Activated T-cell treated with anti-CD3 and anti-CD28 coated beads, Interleukin-2, amount 50 U/mL, for 48 hours (primary cell): ENCODE measurements around the gene PRAMEF1.
"Not testable (repeated sequence)": the region's sequence is repeated elsewhere in the genome, so short reads cannot be mapped to it uniquely, and the experiment has no call there.

Source experiments
- DNase-seq, 2 experiments: peaks; one replicate each; pipeline ENCODE4 v3.0.0-alpha.2; 2020

PRAMEF1 gene, protein sequence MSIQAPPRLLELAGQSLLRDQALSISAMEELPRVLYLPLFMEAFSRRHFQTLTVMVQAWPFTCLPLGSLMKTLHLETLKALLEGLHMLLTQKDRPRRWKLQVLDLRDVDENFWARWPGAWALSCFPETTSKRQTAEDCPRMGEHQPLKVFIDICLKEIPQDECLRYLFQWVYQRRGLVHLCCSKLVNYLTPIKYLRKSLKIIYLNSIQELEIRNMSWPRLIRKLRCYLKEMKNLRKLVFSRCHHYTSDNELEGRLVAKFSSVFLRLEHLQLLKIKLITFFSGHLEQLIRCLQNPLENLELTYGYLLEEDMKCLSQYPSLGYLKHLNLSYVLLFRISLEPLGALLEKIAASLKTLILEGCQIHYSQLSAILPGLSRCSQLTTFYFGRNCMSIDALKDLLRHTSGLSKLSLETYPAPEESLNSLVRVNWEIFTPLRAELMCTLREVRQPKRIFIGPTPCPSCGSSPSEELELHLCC

DNA sequence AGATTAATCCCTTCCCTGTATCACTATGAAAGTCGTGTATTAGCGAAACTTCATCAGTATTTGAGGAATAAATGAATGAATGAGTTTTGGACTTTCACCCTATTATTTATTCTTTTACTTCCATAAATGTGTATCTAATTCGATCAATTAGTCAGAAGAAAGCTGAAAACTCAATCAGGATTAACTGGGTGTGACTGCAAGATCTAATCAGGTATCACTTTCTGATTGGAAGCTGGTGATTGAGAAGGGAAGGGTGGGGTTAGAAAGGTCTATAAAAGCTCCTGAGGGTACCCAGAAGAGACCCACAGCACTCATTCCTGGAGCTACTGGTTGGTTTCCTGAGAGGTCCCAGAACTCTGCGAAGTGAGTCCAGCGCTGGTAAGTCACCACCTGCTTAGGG is at the start of gene PRAMEF1:
Gene PRAMEF1, plus strand, starts transcription at position 301 of the 400 bp plus-strand sequence. CDS start 1,831 bp downstream, outside the sequence.
- DNase-seq, result not testable (repeated sequence)

DNA sequence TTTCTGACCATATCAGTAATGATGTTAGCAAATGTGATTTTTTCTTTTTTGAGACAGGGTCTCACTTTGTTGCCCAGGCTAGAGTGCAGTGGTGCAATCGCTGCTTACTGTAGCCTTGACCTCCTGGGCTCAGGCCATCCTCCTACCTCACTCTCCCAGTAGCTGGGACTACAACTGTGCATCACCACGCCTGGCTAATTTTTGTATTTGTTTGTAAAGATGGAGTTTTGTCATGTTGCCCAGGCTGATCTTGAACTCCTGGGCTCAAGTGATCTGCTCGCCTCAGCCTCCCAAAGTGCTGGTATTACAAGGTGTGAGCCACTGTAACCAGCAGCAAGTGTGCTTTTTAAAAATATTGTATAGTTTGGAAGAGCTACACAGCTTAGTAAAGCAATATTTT is 49.3 kb upstream of the PRAMEF1 start:
- DNase-seq, result no peak

DNA sequence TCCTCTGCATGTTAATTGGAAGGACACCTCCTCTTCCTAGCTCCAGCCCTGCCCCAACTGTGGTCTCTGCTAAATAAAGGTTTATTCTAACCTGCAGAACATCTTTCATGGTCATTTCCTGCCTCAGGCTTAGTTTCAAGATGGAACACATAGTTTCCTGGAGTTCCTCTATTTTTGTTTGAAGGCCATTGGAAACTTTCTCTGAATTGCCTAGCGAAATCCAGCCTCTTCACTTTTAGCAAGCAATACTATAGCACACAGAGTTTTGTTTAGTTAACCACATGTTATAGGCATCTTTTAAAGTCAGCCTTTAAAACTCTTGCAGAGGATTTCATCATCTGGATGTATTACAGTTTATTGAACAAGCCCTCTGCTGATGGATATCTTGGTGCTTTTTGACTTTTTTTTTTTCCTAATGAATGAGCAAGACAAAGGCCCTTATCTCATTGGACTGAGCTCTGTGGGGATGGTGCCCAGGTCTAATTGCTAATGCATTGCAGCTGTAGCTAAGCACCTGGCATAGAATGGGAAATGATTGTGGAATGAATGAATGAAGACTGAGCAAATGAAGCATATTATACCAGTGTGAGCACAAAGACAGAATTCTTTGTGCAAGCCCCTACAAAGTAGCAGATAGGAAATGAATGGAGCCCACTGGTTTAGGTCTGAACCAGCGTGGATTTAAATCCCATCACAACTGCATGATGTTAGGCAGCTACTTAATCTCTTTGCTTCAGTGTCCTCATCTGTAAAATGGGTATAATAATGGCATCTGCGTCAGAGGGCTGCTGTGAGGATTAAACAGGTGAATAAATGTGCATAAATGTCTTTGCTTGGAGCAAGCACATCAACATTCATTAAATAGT is 45.8 kb upstream of the PRAMEF1 start:
- no peak for DNase-seq

DNA sequence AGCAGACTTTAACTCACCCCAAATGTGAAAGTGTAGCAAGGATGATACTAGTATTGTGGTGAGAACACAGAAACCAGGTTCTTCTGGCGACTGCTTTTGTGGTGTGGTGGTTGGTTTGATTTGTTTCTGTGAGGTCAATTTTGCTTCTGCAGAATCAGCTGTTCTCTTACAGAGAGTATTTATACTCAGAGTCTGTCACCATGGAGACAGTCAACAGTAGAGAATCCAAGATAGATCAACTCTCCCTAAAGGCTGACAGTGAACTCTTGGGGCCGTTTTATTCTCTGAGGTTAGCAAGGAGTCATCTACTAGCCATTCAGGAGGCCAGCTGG is 45.2 kb upstream of the PRAMEF1 start, which contains the start of gene CFAP107:
Gene CFAP107, plus strand, starts transcription at position 209 of the 332 bp plus-strand sequence. CDS start 231 bp downstream, outside the sequence.
- DNase-seq, result no peak

DNA sequence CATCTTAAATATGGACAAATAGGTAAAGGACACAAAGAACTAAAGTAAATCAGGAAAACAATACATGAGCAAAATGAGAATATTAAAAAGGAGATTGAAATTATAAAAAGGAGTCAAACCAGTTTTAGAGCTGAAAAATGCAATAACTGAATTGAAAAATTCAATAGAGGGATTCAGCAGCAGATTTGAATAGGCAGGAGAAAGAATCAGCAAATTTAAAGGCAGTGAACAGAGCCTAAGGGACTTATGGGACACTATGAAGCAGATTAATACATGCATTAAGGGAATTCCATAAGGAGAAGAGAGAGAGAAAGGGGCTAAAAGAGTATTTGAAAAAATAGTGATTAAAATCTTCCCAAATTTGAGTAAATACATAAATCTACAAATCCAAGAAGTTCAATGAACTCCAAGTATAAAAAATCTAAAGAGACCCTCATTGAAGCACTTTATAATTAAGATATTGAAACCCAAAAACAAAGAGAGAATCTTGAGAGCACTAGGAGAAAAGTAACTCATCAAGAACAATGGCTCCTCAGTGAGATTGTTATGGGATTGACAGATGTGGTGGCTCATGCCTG is 42.3 kb upstream of the PRAMEF1 start:
- DNase-seq, result no peak

DNA sequence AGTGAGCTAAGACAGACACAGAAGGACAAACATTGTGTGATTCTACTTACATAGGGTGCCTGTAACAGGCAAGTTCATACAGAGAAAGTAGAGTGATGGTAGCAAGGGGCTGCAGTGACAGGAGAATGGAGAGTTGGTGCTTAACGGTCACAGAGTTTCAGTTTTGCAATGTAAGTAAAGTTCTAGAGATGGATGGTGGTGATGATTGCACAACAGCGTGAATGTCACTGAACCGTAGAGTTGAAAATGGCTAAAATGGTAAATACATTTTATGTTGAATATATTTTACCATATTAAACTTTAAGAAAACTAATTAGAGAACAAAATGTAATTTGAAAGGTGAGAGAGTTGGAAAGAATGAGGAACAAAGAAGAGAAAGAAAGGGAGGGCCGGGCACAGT is 36.5 kb upstream of the PRAMEF1 start:
- DNase-seq, result no peak

DNA sequence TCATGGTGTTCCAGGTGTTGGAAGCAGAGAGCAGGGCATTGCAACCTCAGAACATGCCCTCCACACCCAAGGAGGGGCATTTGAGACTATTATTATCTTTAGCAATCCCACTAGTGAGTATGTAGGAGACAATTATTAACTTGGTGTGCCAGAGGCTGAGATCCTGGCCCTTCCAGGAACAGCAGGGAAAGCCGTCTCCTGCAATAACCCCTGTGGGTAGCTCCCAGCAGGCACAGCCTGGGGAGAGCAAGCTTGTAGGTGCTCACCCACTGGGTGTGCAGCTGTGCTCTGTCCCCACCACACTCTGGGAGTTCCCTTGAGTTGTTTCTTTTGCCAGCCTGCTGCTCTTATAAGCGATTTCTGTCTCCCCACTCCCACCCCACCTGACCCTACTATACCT is 34.9 kb upstream of the PRAMEF1 start:
- DNase-seq, result no peak

DNA sequence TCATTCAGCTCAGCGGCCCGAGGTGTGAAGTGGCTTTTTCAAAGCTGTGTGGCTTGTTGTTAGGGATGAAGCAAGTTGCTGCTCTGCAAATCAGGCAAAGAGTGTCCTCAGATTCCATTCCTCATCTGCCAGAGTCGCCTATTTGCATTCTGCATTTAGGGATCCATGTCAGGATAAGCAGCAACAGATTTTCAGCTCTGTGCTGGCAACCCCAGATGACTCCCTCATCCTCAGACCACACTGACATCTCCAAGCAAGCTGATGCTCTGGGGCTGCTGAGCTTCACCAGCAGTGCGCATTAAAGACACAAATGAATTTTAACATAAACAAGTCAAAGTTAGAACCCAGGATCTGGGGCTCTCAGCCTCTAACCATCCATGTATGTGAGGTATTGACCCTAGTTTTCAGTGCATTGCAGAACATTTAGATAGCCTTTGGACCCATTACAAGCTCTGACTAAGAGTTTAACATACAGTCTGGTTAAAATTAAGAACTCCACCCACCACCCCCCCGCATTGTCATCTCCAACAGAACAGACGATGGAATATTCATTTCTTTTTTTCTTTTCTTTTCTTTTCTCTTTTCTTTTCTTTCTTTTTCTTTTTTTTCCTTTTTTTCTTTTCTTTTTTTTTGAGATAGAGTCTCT is 34.3 kb upstream of the PRAMEF1 start:
- DNase-seq, result no peak

DNA sequence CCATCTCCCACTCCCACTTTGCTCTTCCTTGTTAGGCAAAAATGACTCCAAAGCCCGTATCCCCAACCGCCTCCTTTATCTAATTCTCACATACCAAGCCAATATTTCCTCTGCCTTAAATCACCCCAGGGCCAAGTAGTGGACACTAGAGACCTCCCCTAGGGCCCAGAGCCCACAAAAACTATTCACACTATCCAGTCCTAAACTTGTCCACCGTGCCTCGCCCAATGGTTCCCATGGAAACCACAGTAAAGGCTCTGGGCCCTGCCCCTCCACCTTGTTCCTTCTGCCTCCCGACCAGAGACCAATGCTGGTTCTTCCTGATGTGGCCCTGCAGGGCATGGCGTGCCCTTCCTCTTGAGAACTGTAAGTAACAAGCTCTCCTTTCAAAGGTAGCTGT is 33.4 kb upstream of the PRAMEF1 start:
- no peak for DNase-seq

DNA sequence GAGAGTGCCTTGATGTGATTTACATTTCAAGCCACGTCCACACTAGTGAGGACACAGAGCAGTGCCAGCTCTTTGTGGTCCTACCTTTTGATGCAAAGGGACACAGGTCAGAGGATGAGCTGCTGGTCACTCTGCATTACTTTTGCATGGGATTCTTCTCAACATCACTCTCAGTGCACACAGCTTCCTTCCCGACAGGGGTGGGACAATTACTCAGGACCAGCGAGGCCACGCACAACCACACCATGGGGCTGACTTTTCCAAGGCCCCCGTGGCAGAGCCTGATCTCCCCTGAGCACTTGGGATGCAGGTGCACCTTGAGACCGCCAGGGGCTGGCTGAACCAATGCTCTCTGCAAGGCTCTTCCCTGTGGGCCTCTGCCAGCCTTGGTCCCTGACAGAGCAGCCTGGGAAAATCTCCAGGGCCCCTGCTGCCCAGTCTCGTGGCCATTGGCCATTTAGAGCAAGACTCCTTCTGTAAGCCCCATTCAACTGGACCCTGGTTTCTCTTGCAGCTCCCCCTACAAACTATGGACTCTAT is 30.9 kb upstream of the PRAMEF1 start:
- no peak for DNase-seq

DNA sequence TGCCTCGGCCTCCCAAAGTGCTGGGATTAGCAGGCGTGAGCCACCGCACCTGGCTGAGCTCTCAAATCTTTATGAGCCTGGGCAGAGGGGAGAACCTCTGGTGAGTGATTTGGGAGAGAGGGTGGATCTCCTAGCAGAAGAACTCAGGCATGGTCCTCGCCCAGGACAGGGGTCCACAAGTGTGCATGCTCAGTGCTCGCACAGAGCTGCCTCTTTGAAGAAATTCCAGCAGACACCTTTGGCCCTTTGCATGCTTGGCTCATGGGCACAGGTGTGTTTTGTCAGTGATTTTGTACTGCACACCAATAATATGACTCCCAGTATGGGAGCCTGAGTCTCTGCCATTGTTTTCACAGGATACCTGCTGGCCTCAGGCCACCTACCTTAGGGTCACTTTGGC is 29.4 kb upstream of the PRAMEF1 start:
- DNase-seq, result no peak

DNA sequence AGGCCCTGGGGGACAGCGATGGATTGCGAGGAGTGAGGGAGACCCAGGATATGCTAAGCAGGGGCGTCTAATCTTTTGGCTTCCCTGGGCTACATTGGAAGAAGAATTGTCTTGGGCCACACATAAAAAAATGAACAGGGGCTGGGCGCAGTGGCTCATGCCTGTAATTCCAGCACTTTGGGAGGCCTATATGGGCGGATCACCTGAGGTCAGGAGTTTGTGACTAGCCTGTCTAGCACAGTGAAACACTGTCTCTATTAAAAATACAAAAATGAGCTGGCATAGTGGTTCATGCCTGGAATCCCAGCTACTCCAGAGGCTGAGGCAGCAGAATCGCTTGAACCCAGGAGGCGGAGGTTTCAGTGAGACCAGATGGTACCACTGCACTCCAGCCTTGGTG is 28.4 kb upstream of the PRAMEF1 start:
- DNase-seq, result no peak

DNA sequence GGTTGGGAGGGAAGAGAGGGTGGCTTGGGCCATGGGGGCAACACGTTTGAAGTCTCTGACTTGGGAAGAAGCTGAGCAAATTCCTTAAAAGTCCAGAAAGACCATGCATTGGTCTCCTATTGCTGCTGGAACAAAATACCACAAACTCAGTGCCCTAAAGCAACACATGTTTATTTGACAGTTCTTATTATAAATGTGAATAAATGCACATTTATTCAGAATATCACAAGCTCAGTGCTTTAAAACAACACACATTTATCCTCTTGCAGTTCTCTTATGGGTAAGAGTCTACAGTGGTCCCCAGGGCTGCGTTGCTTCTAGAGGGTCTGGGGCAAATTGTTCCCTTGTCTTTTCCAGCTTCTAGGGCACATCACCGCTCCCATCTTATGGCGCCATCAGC is 27.7 kb upstream of the PRAMEF1 start:
- no peak for DNase-seq

DNA sequence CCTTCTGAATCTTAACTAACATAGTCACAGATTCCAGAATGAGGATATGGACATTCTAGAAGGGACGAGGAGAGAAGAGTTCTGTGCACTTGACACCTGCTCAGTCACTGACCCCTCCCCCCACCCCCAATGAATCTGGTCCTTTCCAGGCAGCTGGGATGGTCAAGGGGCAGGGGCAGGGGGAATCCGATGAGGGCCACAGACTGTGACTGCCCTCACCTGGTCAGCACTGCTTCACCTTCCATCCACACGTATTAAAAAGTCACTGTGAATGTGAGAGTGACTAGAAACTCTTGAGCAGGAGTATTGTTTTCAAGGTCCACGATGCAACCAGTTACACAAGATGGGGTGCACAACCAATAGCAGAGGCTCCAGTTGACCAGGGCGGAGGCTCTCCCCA is 27.2 kb upstream of the PRAMEF1 start:
- DNase-seq, result no peak

DNA sequence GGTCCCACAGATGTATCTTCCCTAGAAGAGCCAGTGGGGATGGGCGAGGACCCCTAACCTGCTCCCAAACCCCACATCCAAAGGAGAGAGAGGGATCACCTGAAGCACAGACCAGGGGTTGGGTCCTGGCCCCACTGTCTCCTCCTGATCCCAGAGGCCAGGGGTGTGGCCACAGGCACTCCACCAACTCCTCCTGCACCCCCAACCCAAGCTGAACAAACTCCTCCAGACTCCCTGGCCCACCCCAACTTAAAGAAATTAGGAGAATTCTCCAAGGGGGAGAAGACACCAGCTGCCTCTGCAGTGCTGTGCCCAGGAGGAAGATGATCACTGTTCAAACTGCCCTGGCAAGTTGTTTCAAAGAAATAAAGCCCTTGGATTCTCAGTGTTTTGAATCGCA is 22.2 kb upstream of the PRAMEF1 start:
- DNase-seq, result no peak

DNA sequence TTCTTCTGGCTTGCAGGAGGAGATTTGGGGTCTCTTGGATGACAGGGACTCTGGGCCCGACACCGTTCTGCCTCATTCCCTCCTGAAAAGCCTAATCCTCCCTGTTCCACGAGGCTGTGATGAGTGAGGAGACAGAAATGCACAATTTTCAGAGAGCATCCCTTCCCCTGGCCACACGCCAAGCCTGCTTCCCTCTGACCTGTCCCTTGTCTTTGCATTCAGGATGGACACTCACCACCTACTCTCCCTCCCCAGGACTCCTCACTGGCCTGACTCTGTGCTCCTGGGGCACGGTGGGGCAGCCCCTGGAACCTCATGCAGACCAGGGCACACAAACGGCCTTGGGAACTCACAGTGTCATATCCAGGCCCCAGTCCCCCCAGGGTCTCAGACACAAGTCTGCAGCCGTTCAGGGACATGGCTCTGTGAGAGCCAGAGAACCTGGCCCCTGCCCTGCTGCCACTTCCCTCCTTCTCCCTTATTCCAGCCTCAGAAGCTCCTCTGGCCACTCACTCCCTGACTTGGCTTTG is 21.2 kb upstream of the PRAMEF1 start:
- DNase-seq, result no peak

DNA sequence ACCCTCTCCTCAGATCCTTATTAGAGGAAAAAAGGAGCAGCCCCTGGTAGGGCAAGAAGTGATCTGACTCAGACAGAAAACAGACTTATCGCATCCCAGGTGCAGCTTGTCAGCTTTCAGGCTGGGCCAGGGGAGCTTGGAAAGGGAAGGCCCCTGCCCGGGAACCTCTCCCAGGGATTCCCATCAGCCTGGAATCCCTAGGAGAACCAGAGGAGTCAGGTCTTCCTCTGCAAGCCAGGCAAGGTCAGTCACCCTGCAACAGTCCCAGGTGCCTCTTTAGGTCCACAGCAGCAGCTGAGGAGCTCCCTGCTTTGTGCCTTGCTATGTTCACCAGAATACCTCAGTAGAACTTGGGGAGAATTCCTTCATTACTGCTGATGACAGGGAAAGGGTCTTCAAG is 20.6 kb upstream of the PRAMEF1 start:
- DNase-seq, result no peak

DNA sequence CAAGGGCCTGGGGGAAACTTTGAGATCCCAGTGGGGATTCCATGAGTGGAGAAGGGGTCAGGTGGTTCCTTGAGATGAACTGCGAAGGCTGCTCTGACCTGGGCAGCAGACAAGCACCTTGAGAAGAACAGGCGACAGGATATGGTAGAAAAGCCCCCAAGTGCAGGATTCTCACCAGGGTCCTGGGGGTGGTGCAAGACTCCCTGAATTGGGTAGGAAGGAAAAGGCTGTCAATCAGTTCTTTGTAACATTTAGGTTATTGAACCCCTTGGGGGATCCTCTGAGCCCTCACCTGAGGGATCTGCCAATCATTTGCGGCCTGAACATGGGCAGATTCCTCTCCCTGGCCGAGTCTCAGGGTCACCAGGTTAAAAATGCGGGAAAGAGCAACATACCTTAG is 20.0 kb upstream of the PRAMEF1 start:
- DNase-seq, result no peak

DNA sequence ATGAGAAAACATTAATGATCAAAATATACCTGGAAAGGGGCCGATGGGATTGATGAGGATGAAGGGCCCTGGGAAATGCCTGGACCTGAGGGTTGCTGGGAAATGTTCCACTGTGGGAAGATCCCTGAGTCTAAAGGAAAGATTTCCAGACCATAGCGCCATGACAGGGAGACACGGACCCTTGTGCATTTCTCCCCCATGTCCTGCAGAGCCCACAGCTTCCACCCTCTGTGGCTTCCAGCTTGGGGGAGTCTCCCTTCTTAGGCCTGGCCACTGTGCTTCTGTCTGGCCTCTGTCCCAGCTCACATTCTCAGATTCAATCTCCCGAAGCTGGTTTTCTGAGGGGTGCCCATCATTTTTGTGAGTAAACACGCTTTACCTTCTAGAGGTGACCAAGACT is 18.7 kb upstream of the PRAMEF1 start:
- no peak for DNase-seq

DNA sequence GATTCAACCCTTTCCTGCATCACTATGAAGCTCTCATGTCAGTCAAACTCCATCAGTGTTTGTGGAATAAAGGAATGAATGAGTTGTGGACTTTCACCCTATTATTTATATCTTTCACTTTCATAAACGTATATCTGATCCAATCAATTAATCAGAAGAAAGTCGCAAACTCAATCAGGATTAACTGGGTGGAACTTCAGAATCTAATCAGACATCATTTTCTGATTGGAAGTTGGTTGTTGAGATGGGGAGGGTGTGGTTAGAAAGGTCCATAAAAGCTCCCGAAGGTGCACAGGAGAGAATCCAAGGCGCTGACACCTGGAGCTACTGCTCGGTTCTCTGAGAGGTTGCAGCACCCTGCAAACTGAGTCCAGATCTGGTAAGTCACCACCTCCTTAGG is 17.8 kb upstream of the PRAMEF1 start, which contains the start of gene PRAMEF12:
Gene PRAMEF12, plus strand, starts transcription at position 301 of the 400 bp plus-strand sequence. CDS start 1,130 bp downstream, outside the sequence.
- no peak for DNase-seq

DNA sequence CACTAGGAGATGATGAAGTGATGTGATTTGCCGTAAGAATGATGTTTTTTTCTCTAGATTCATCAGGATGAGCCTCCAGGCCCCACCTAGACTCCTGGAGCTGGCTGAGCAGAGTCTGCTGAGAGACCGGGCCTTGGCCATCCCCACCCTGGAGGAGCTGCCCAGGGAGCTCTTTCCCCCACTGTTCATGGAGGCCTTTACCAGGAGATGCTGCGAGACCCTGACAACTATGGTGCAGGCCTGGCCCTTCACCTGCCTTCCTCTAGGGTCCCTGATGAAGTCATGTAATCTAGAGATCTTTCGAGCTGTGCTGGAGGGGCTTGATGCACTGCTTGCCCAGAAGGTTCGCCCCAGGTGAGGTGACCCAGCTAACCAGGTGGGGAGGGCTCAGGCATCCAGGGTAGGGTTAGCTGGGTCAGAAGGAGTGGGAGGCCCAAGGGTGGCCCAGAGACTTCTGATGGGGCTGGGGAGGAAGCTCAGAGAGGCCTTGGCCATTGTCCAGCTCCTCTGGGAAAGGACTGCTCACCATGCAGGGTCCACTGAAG is 16.3 kb upstream of the PRAMEF1 start:
- DNase-seq, result no peak

DNA sequence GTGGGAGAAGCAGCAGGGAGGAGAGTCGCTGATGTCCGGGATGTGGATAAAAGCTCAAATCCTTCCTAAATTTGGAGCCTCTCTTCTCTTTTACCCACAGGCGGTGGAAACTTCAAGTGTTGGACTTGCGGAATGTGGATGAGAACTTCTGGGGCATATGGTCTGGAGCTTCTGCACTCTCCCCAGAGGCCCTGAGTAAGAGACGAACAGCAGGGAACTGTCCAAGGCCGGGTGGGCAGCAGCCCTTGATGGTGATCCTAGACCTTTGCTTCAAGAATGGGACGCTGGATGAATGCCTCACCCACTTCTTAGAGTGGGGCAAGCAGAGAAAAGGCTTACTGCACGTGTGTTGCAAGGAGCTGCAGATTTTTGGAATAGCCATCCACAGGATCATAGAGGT is 15.8 kb upstream of the PRAMEF1 start:
- DNase-seq, result no peak
